Measurements from ENCODE around the gene ZWILCH. TPM values are rescaled to one million over a fixed set of nuclear protein-coding genes. Genes with fewer than 3 reads are reported as not detected.

Gene ZWILCH
- total and polyA plus RNA-seq, 9 of the 15 experiments (the other 6 are each of a cell fraction or from before 2014, with no cell fraction given) = 32.8 to 94.2 (median 52.1) TPM

- TF ChIP-seq, protein P1, sequence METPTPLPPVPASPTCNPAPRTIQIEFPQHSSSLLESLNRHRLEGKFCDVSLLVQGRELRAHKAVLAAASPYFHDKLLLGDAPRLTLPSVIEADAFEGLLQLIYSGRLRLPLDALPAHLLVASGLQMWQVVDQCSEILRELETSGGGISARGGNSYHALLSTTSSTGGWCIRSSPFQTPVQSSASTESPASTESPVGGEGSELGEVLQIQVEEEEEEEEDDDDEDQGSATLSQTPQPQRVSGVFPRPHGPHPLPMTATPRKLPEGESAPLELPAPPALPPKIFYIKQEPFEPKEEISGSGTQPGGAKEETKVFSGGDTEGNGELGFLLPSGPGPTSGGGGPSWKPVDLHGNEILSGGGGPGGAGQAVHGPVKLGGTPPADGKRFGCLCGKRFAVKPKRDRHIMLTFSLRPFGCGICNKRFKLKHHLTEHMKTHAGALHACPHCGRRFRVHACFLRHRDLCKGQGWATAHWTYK (CRISPR knock-in tag; IDR thresholded peaks at IDR 0.05) = no peak
- TF ChIP-seq, protein P2, sequence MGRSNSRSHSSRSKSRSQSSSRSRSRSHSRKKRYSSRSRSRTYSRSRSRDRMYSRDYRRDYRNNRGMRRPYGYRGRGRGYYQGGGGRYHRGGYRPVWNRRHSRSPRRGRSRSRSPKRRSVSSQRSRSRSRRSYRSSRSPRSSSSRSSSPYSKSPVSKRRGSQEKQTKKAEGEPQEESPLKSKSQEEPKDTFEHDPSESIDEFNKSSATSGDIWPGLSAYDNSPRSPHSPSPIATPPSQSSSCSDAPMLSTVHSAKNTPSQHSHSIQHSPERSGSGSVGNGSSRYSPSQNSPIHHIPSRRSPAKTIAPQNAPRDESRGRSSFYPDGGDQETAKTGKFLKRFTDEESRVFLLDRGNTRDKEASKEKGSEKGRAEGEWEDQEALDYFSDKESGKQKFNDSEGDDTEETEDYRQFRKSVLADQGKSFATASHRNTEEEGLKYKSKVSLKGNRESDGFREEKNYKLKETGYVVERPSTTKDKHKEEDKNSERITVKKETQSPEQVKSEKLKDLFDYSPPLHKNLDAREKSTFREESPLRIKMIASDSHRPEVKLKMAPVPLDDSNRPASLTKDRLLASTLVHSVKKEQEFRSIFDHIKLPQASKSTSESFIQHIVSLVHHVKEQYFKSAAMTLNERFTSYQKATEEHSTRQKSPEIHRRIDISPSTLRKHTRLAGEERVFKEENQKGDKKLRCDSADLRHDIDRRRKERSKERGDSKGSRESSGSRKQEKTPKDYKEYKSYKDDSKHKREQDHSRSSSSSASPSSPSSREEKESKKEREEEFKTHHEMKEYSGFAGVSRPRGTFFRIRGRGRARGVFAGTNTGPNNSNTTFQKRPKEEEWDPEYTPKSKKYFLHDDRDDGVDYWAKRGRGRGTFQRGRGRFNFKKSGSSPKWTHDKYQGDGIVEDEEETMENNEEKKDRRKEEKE (IDR thresholded peaks at IDR 0.05; ENCODE audit: borderline replicate concordance in 1 of 2, control insufficient read depth in 1 of 2, low read depth in 2 of 2, low read length in 1 of 2) = 0 out of 4 replicates have a peak, but pooled peaks of 1 of the 2 experiments have one; percentile 12
- TF ChIP-seq, protein P3, sequence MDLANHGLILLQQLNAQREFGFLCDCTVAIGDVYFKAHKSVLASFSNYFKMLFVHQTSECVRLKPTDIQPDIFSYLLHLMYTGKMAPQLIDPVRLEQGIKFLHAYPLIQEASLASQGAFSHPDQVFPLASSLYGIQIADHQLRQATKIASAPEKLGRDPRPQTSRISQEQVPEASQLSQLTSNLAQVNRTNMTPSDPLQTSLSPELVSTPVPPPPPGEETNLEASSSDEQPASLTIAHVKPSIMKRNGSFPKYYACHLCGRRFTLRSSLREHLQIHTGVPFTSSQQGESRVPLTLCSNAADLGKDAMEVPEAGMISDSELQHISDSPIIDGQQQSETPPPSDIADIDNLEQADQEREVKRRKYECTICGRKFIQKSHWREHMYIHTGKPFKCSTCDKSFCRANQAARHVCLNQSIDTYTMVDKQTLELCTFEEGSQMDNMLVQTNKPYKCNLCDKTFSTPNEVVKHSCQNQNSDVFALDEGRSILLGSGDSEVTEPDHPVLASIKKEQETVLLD (IDR thresholded peaks at IDR 0.05) = no peak
- no peak for TF ChIP-seq SIX5 (IDR thresholded peaks at IDR 0.05; ENCODE audit: borderline replicate concordance in 1 of 2, insufficient read depth in 1 of 2, low read depth in 1 of 2, low read length in 2 of 2)
- TF ChIP-seq U2AF2 (optimal IDR thresholded peaks at IDR 0.05; ENCODE audit: low read depth, low read length) = no peak
- 0 out of 2 replicates have a peak, but pooled peaks have one; percentile 4 for TF ChIP-seq PTBP1 (IDR thresholded peaks at IDR 0.05; ENCODE audit: low read depth, low read length)
- TF ChIP-seq MXI1 (IDR thresholded peaks at IDR 0.05; ENCODE audit: low read depth, low read length) = peak; percentile 17; the same call in 1 of the 2 replicates
- no peak for TF ChIP-seq ZNF785 (CRISPR knock-in tag; IDR thresholded peaks at IDR 0.05)
- peak; percentile 47 for TF ChIP-seq MAFF (IDR thresholded peaks at IDR 0.05; ENCODE audit: low read length)
- no peak for TF ChIP-seq ESRRB (CRISPR knock-in tag; IDR thresholded peaks at IDR 0.05; ENCODE audit: borderline replicate concordance)
Observed at GRCh38 chr15:66503780-66504562, 1.2 kb upstream of the ZWILCH start (continued).
